Stimulated activated naive CD8-positive, alpha-beta T cell treated with anti-CD3 and anti-CD28 coated beads, Interleukin-15, amount 100 ng/mL, for 72 hours (primary cell): ENCODE measurements around the gene PDCD4.

ENCODE experiments used
- ATAC-seq: fragments of 150-1000 bp; cut with Tn5 transposase; 2 replicates; pipeline ENCODE4 v1.10.0; 2021; ENCODE audit warnings: mild to moderate bottlenecking, moderate library complexity
- DNase-seq, 2 donors: peaks; one replicate each; pipeline ENCODE4 v3.0.0; 2021 to 2022
- H3K27ac Mint-ChIP-seq, 2 donors: one replicate each; pipeline ENCODE4 v1.8.0; 2022; ENCODE audit warnings: mild to moderate bottlenecking in 2 of 2, mixed read lengths in 2 of 2, moderate library complexity in 2 of 2
- H3K27me3 Mint-ChIP-seq: one replicate; pipeline ENCODE4 v1.8.0; 2022; ENCODE audit warnings: mixed read lengths
- H3K4me1 Mint-ChIP-seq: one replicate; pipeline ENCODE4 v1.8.0; 2022; ENCODE audit warnings: mild to moderate bottlenecking, mixed read lengths
- H3K4me3 Mint-ChIP-seq, 2 donors: one replicate each; pipeline ENCODE4 v1.8.0; 2022; ENCODE audit warnings: mild to moderate bottlenecking in 2 of 2, mixed read lengths in 2 of 2, moderate library complexity in 1 of 2
- H3K9me3 Mint-ChIP-seq, 2 donors: one replicate each; pipeline ENCODE4 v1.8.0; 2022; ENCODE audit warnings: mixed read lengths in 2 of 2

PDCD4 gene

DNA sequence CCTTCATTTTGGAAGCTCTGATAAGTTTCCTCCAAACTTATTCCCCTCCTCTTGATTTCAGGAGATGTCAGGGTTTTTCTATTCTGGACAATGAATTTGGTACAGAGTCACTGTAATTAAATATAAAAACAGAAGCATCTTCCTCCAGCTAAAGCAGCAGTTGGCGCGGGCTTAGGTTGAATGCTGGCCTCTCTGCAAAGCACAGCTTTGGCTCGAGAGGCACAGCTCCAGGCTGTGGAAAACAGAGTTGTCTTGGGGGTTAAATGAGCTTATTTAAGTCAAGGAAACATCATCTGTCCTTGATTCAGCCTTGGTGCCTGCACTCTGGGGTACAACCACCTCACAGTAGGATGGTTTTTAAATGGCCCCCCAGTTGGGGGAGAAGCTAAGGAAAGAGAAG lies 35.0 kb upstream of the PDCD4 start:
- no peak overlapping the region for H3K27ac Mint-ChIP-seq
- ATAC-seq = no peak
- DNase-seq = no peak
- H3K27me3 Mint-ChIP-seq = no peaks in the 10 kb centered on the region
- H3K4me3 Mint-ChIP-seq = no peak overlapping the region
- no peaks in the 10 kb centered on the region for H3K9me3 Mint-ChIP-seq
- H3K4me1 Mint-ChIP-seq = peaks cover 71% of the 10 kb centered on the region

DNA sequence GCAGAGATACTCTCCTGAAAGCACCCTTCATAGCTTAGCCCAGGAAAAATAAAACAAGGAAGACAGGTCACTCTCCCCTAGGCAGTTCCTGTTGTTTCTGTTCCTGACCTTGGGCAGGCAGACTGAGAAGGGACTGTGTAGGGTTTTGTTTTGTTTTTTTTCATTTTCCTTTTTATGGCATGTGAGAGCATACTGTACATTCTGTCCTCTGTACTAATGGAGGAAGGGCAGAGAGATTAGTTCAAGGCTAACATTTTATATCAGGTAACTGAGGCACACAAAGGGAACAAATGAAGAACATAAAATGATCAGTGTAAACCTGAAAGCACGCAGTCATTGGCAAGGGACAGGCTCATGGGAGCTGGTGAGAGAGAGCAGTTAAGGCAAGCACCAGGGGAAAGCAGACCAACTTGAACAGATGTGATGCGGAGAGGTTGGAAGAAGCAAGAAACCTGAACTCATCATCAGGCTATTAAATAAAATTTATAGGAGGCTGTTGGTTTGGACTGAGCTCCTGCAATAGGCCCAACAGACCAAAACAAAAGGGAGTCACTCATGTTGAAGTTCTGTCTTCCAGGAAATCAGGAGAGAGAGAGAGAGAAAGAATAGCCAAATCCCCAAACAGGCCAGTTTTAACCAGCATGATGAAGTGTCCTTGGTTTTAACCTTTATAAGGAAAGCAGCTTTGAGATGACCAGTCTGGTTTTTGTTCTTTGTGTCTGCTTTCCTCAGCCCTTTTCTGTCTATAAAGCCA lies 34.1 kb upstream of the PDCD4 start:
- peaks cover 80% of the 10 kb centered on the region for H3K4me1 Mint-ChIP-seq
- H3K27ac Mint-ChIP-seq = peak overlapping the region in 1 of 2 donors; percentile 63
- H3K9me3 Mint-ChIP-seq = no peaks in the 10 kb centered on the region
- no peak for DNase-seq
- no peak overlapping the region for H3K4me3 Mint-ChIP-seq
- ATAC-seq = no peak
- no peaks in the 10 kb centered on the region for H3K27me3 Mint-ChIP-seq

DNA sequence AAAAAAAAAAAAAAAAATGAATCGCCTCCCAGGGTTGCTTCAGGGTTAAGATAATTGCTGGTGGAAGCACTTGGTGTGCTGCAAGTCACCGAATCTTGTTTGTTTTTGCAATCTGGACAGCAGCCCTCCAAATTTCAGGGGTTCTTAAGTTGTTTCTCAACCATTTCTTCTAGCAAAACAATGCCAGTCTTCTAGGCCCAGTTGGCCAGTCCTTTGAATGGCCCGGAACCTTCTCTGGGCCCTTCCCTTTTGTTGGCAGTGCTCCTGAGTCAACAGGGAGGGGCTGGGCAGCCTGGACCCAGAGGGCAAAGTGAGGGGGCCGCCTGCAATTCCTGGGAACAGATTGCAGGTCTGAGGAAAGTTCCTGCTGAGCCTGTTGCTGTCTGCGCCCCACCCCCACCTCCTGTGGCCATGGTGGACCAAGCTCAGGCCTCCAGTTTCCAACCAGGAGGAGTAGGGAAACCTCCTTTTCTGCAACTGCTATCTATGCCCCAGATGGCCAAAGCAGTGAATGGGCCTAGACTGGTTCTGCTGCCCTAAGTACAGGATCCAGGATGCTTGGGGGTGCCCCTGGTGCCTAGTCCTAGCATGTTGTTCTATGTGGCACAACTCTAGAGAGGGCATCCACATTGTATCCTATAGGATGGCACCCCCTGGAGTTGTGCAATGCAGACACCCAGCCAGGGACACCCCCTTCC lies 31.4 kb upstream of the PDCD4 start:
- H3K4me3 Mint-ChIP-seq = no peak overlapping the region
- ATAC-seq (no peak), DNase-seq (no peak)
- peaks cover 84% of the 10 kb centered on the region for H3K4me1 Mint-ChIP-seq
- H3K27me3 Mint-ChIP-seq = no peaks in the 10 kb centered on the region
- H3K27ac Mint-ChIP-seq = no peak overlapping the region
- no peaks in the 10 kb centered on the region for H3K9me3 Mint-ChIP-seq

DNA sequence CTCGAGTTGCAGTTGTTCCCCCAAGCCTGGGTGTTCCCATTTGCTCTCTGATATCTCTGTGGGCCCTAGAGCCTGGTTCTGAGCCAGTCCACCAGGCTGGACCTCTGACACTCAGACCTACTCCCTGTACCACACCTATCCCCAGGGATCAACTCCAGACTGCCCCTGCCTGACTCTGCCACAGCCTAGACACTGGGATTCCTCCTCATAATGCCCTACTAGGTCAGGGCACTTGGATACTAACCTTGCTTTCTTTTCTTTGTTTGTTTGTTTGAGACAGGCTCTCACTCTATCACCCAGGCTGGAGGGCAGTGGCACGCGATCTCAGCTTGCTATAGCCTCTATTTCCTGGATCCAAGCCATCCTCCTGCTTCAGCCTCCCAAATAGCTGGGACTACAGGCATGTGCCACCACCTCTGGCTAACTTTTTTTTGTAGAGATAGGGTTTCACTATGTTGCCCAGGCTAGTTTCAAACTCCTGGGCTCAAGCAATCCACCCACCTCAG lies 30.8 kb upstream of the PDCD4 start:
- no peak for ATAC-seq
- Mint-ChIP-seq H3K27me3 (no peaks in the 10 kb centered on the region), H3K4me3 (no peak overlapping the region), H3K9me3 (no peaks in the 10 kb centered on the region), H3K4me1 (peaks cover 84% of the 10 kb centered on the region), H3K27ac (peak overlapping the region in 1 of 2 donors; percentile 51)
- no peak for DNase-seq

DNA sequence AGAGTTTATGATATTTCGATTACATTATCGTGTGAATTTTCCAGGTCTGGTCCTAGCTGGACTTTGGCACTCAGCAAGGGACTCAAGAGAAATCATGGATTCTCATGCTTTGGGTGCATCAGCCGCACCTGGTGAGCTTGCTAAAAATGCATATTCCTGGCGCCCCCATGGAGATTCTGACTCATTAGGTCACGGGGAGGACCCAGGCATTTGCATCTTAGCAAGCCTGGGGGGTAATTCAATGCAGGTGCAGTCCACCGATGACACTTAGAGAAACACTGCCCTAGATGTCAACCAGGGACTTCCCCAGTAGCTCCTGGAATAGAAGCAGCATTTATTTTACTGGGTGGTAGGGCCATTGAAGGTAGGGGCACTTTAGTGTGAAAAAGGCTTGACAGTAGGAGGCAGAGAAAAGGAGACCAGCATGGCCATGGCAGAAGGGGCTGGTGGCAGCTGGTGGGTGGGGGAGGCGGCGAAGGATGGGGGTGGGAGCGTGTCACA lies 29.9 kb upstream of the PDCD4 start:
- H3K27ac Mint-ChIP-seq = peak overlapping the region; percentile 90 to 99
- H3K4me1 Mint-ChIP-seq = peaks cover 84% of the 10 kb centered on the region
- no peaks in the 10 kb centered on the region for H3K9me3 Mint-ChIP-seq
- peak in 1 of 2 donors; percentile 57 for DNase-seq
- peak; percentile 74 for ATAC-seq
- H3K27me3 Mint-ChIP-seq = no peaks in the 10 kb centered on the region
- H3K4me3 Mint-ChIP-seq = peak overlapping the region; percentile 74 to 85

DNA sequence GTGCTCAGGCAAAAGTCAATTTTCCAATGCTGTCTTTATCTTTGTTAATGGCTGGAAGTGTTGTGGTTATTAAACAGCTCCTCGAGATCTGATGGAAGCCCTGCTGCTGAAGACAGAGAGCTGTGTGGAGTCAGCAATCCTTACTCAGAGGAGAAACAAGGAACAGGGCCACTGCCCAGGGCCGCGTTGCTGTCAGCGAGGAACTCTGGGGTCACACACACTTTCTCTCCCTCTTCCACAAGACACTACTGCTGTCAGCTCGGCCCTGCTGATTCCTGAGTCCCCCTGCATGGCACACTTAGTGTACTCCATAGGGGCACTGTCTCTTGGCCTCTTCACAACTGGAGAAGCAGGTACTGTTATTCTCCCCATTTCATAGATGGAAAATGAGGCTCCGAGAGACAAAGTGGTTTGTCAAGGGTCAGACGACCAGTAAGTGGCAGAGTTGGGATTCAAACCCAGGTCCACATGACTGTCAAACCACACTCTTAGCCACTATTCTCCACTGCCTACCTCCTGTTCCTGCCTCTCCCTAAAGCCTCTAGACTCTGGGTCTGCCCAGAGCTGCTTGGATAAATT lies 29.3 kb upstream of the PDCD4 start:
- no peaks in the 10 kb centered on the region for H3K9me3 Mint-ChIP-seq
- peak overlapping the region; percentile 74 to 85 for H3K4me3 Mint-ChIP-seq
- H3K4me1 Mint-ChIP-seq = peaks cover 84% of the 10 kb centered on the region
- peak overlapping the region; percentile 96 to 99 for H3K27ac Mint-ChIP-seq
- H3K27me3 Mint-ChIP-seq = no peaks in the 10 kb centered on the region
- no peak for DNase-seq
- ATAC-seq = peak; percentile 19

DNA sequence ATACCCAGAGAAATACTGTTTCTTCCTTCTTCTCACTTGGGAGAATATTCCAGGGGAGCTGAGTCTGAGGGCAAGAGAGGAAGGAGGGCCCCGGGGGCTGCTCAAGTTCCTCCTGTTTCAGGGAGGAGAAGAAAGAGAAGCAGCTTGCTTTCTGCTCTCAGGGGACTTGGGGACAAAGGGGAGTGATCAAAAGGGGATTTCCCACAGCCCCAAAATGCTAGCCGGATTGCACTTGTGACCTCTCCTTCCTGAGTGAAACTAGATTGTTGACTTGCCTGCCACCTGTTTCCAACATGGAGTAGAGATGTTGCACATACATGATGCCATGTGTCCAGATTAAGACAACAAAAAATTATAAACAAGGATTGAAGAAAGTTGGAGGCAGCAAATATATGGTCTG lies 28.7 kb upstream of the PDCD4 start:
- ATAC-seq (peak; percentile 86), DNase-seq (peak; percentile 69 to 75)
- H3K27ac Mint-ChIP-seq = peak overlapping the region; percentile 96 to 99
- no peaks in the 10 kb centered on the region for H3K9me3 Mint-ChIP-seq
- H3K4me3 Mint-ChIP-seq = peak overlapping the region; percentile 74 to 85
- no peaks in the 10 kb centered on the region for H3K27me3 Mint-ChIP-seq
- peaks cover 82% of the 10 kb centered on the region for H3K4me1 Mint-ChIP-seq

DNA sequence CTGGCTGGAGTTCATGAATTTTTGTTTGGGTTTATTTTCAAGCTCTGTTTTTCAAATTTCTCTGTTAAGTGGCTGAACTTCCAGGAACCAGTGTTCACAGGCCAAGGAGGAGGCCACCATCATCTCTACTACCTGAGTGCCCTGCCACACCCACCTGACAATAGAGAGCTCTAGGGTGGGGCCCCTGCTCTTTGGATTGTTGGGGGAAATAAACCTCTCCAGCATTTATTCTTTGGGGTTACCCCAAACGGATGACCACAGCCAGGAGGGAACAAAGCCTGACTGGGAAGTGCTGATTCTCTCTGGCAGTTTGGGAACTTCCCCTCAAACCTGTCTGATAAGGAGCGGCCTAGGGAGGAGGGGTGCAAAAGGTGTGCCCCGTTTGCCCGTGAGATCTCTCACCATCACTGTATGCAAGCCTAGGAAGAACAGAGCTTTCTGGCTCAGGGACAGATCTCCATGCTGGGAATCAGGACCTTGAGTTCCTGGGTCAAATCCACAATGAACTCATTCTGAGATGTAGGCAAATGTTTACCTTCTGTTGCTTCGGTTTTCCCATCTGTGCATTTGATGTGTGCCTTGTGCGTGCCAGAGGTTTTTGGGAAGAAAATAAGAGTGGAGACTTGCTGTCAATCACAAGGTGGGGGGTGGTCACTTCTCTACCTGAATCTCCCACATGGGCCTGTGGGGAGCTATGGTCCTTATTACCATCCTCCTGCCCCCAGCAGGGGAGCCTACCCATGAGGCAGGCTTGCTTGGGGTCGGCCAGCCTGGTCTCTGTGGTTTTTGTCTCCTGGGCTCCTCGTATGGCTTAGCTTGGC lies 27.7 kb upstream of the PDCD4 start:
- H3K27me3 Mint-ChIP-seq = no peaks in the 10 kb centered on the region
- H3K4me3 Mint-ChIP-seq = peak overlapping the region; percentile 74 to 85
- H3K27ac Mint-ChIP-seq = peak overlapping the region; percentile 96 to 99
- DNase-seq (no peak), ATAC-seq (no peak)
- H3K9me3 Mint-ChIP-seq = no peaks in the 10 kb centered on the region
- peaks cover 88% of the 10 kb centered on the region for H3K4me1 Mint-ChIP-seq

DNA sequence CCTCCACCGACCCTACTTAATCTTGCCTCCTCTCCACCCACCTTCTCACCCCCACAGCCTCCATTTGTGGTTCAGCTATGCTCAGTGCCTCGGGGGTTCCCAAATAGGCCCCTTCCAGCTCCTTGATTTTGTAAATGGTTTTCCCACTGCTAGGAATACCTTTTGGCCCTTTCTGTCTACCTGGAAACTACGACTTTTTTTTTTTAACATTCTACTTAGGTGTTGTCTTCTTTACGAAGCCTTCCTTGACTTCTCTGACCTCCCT lies 27.2 kb upstream of the PDCD4 start:
- H3K9me3 Mint-ChIP-seq = peaks cover 0 to under 1% of the 10 kb centered on the region in 2 donors
- DNase-seq = no peak
- peaks cover 89% of the 10 kb centered on the region for H3K4me1 Mint-ChIP-seq
- ATAC-seq = no peak
- H3K27ac Mint-ChIP-seq = peak overlapping the region; percentile 42 to 74
- H3K4me3 Mint-ChIP-seq = no peak overlapping the region
- H3K27me3 Mint-ChIP-seq = no peaks in the 10 kb centered on the region

DNA sequence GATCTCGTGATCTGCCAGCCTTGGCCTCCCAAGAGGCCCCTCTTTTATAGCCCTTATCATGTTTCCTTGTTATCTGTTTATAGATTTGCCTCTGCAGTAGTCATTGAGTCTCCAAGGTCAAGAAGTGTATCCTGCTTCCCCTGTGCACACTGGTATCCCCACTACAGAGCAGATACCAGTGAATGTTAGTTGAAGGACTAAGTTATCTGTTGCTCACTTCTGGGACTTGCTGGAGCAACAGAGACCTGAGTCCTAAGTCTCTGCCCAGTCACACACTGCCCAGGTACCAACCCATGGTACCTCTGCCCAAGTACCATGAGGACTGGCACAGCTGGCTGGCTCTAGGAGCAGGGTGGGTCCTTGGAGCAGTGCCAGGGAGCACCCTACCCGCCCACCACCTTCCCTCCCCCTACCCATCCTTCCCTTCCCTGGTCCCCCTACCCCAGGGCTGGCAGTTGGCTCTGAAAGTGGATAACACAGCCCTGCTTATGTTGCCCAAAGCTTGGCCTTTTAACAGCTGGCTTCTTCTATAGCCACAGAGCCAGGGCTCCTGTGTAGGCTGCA lies 26.5 kb upstream of the PDCD4 start:
- DNase-seq (no peak), ATAC-seq (no peak)
- Mint-ChIP-seq H3K4me1 (peaks cover 94% of the 10 kb centered on the region), H3K9me3 (peaks cover 4 to 7% of the 10 kb centered on the region in 2 donors), H3K27ac (peak overlapping the region in 1 of 2 donors; percentile 74), H3K27me3 (no peaks in the 10 kb centered on the region), H3K4me3 (no peak overlapping the region)

DNA sequence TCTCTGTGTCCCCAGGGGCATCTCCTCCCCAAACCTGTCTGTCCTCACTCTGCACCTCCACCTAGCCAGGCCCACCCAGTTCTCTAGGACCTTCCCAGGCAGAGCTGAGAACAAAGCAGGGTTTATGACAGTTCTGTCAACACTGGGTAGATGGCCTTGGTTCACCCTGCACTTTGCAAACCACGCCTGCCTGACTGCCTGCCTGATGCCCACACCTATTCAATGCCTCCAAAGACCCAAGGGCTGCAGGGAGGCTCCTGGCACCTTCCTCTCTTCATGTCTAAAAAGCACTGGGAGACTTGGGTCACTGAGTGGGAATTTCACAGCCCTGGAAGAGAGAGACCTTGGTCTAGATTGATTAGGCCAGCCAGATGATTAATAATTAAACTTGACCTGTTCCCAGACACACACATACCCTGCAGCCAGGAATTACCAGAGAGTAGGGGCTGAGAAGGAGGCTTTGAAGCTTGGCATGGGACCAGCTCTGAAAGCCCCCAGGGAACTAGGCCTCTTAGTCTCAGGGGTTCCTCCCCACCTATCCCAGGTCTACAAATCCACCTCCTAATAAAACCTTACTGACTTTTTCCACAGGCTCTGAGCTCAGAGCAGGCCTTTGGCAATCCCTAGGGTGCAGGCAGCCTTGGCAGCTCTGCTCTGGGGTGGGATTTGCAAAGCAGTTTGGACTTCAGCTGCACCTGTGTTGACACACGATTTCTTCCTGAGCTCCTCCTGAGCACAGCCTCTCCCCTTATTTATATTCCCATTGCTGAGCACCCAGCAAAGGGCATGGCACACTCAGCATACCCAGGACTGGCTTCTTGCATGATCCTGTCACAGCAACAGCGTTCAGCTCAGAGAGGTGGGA lies 25.7 kb upstream of the PDCD4 start:
- DNase-seq (no peak), ATAC-seq (no peak)
- H3K4me3 Mint-ChIP-seq = no peak overlapping the region
- no peaks in the 10 kb centered on the region for H3K27me3 Mint-ChIP-seq
- no peak overlapping the region for H3K27ac Mint-ChIP-seq
- peaks cover 97% of the 10 kb centered on the region for H3K4me1 Mint-ChIP-seq
- H3K9me3 Mint-ChIP-seq = peaks cover 4 to 7% of the 10 kb centered on the region in 2 donors

DNA sequence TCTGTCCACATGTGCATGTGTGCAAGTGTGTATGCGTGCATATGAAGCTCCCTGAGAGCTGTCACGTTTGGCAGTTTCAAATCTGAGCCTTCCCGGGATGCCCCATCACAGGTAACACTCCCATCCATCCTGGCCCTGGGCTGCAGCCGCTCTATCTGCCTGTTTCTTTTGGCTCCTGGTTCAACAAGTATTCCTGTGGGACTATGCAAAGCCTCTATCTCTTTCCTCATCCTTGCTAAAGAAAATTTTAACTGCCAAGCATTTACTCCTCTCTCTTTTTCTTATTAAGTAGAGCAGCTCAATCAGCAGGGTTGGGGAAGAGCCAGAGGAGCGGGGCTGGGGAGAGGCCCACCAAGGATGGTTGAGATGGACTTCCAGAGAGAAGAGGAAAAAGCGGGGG lies 24.4 kb upstream of the PDCD4 start:
- Mint-ChIP-seq H3K4me3 (no peak overlapping the region), H3K27me3 (no peaks in the 10 kb centered on the region), H3K9me3 (peaks cover 4 to 7% of the 10 kb centered on the region in 2 donors), H3K4me1 (peaks cover 97% of the 10 kb centered on the region), H3K27ac (no peak overlapping the region)
- no peak for ATAC-seq
- no peak for DNase-seq

DNA sequence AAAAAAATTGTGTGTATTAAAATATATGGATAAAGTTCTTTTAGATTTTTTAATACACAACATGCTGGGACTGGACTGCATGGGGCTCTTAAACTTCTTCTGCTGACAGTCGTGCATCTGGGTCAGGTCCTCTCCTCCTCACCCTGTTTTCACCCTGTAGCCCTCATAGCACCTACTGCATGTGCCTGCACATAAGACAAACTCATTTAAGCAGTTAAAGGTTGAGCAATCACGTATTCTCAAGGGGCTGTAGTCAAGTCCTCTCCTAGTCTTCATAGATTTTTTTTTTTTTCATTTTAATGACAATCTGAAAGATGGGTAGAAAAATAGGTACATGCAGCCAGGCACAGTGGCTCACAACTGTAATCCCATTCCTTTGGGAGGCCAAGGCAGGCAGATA lies 23.6 kb upstream of the PDCD4 start:
- H3K4me1 Mint-ChIP-seq = peaks cover 97% of the 10 kb centered on the region
- ATAC-seq (no peak), DNase-seq (no peak)
- H3K27ac Mint-ChIP-seq = no peak overlapping the region
- peaks cover 4 to 7% of the 10 kb centered on the region in 2 donors for H3K9me3 Mint-ChIP-seq
- no peak overlapping the region for H3K4me3 Mint-ChIP-seq
- H3K27me3 Mint-ChIP-seq = no peaks in the 10 kb centered on the region

DNA sequence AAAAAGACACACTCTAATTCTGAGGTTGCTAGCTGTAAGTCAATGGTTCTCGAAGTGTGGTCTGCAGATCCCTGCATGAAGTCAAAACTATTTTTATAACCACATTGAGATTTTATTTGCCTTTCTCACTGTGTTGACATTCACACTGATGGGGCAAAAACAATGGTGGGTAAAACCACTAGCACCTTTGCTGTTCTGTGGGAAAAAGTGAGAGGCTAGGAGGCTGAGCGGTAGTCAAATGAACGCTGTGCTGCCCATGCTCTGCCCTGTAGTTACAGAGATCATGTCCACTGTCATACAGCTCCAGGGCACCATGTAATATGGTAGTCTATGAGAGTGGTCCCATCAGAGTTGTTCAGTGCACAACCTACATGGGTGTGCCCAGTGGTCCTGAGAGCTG lies 21.6 kb upstream of the PDCD4 start:
- Mint-ChIP-seq H3K4me3 (peak overlapping the region in 1 of 2 donors; percentile 61), H3K9me3 (peaks cover 4 to 11% of the 10 kb centered on the region in 2 donors), H3K27ac (no peak overlapping the region), H3K4me1 (peaks cover 94% of the 10 kb centered on the region), H3K27me3 (no peaks in the 10 kb centered on the region)
- ATAC-seq = peak; percentile 64
- no peak for DNase-seq
